Small intestine (tissue), 7 donors: ENCODE data around the gene SLC7A7. TPM values are rescaled to one million over a fixed set of nuclear protein-coding genes. Genes with fewer than 3 reads are reported as not detected.

Source experiments
- DNase-seq, 2 donors: peaks; one replicate each; pipeline versions ENCODE4 v3.0.0 to v3.0.0-alpha.2; 2013
- FAIRE-seq: peaks from 2 replicates; lab custom pipeline; 2012; peaks lifted over from hg19 to GRCh38; lab: Jason Lieb, UNC
- H3K27ac ChIP-seq, 3 donors: one replicate each; pipeline ENCODE4 v1.5.1; 2013; ENCODE audit warnings: low read length in 2 of 3, mild to moderate bottlenecking in 2 of 3, control low read depth in 1 of 3, inconsistent platforms in 1 of 3, low read depth in 1 of 3, moderate library complexity in 1 of 3
- H3K27me3 ChIP-seq, 3 donors: one replicate each; pipeline ENCODE4 v1.6.1; 2013; ENCODE audit warnings: low read length in 3 of 3, inconsistent platforms in 1 of 3; ENCODE audit not compliant: control insufficient read depth in 3 of 3, insufficient read depth in 3 of 3
- H3K36me3 ChIP-seq, 3 donors: one replicate each; pipeline ENCODE4 v1.6.1; 2013; ENCODE audit warnings: low read length in 3 of 3, inconsistent platforms in 1 of 3, low read depth in 1 of 3, mild to moderate bottlenecking in 1 of 3, moderate library complexity in 1 of 3; ENCODE audit not compliant: control insufficient read depth in 3 of 3, insufficient read depth in 2 of 3
- H3K4me1 ChIP-seq, 3 donors: one replicate each; pipeline ENCODE4 v1.6.1; 2013; ENCODE audit warnings: low read length in 2 of 3, inconsistent platforms in 1 of 3, low read depth in 1 of 3, mild to moderate bottlenecking in 1 of 3, moderate library complexity in 1 of 3; ENCODE audit not compliant: control insufficient read depth in 3 of 3, insufficient read depth in 2 of 3
- H3K4me3 ChIP-seq, 3 donors: one replicate each; pipeline ENCODE4 v1.5.1; 2013; ENCODE audit warnings: low read length in 3 of 3, control low read depth in 1 of 3, inconsistent platforms in 1 of 3, low read depth in 1 of 3, mild to moderate bottlenecking in 1 of 3, moderate library complexity in 1 of 3
- H3K9me3 ChIP-seq, 2 donors: one replicate each; pipeline ENCODE4 v1.6.1; 2013; ENCODE audit warnings: low read depth in 1 of 2, low read length in 1 of 2; ENCODE audit not compliant: control insufficient read depth in 2 of 2, insufficient read depth in 1 of 2
- WGBS, 3 donors: extraction: QIAGEN DNeasy Blood & Tissue Kit; methylation state at CpG; one replicate each; pipeline ENCODE4 v1.1.7; 2013; 5-methylcytosine and 5-hydroxymethylcytosine counted together
- polyA plus RNA-seq, 4 donors: library from polyadenylated mRNA; stranded (reverse) in 3 of 4; unstranded in 1 of 4; fragments of 200-250 nt in 3 of 4; fragments of 120-200 nt in 1 of 4; gene quantifications; one replicate each; pipeline versions ENCODE4 v1.2.1 to v1.2.3, GENCODE V29; 2013
- donor health status: healthy with polysubstance abuse.
- donor health status: control.
- donor health status: control.
- donor health status: Bipolar disorder and iron deficiency.
- donor health status: healthy.

The SLC7A7 gene
- polyA plus RNA-seq, 4 donors: 52.9 to 697 (median 287) TPM

- WGBS, 3 donors: 68 to 78% (median 73%) methylated on average over 8 to 11 of the region's 11 CpGs
- Histone ChIP-seq H3K9me3 (no peaks in the 10 kb centered on the region), H3K4me1 (peaks cover 0 to 31% (median 3%) of the 10 kb centered on the region in 3 donors), H3K4me3 (no peak overlapping the region), H3K27ac (peak overlapping the region; percentile 9 to 62 (median 11)), H3K36me3 (peaks cover 4 to 69% (median 8%) of the 10 kb centered on the region in 3 donors), H3K27me3 (no peaks in the 10 kb centered on the region)
- DNase-seq: no peak
- no peak for FAIRE-seq
Measured at GRCh38 chr14:22846811-22847307, 31.6 kb upstream of the SLC7A7 start.

GRCh38 chr14:22845821-22846625 lies 30.8 kb upstream of the SLC7A7 start:
- Histone ChIP-seq H3K9me3 (no peaks in the 10 kb centered on the region), H3K4me3 (no peak overlapping the region), H3K4me1 (peaks cover 0 to 22% (median 0%) of the 10 kb centered on the region in 3 donors), H3K27ac (peak overlapping the region in 2 of 3 donors; percentile 9 to 62), H3K36me3 (peaks cover 4 to 75% (median 8%) of the 10 kb centered on the region in 3 donors), H3K27me3 (no peaks in the 10 kb centered on the region)
- 84 to 89% (median 88%) methylated on average over 24 to 26 of the region's 26 CpGs for WGBS, 3 donors
- DNase-seq (no peak), FAIRE-seq (no peak)

- 90 to 96% (median 94%) methylated on average over 9 of the region's 9 CpGs for WGBS, 3 donors
- H3K4me1 ChIP-seq: peaks cover 0 to 16% (median 0%) of the 10 kb centered on the region in 3 donors
- no peaks in the 10 kb centered on the region for H3K9me3 ChIP-seq
- DNase-seq: no peak
- H3K27ac ChIP-seq: no peak overlapping the region
- no peaks in the 10 kb centered on the region for H3K27me3 ChIP-seq
- H3K36me3 ChIP-seq: peaks cover 4 to 83% (median 8%) of the 10 kb centered on the region in 3 donors
- no peak overlapping the region for H3K4me3 ChIP-seq
- no peak for FAIRE-seq
Measured at GRCh38 chr14:22845103-22845394, 29.8 kb upstream of the SLC7A7 start.

- peaks cover 0 to 14% (median 0%) of the 10 kb centered on the region in 3 donors for H3K4me1 ChIP-seq
- DNase-seq (no peak), FAIRE-seq (no peak)
- no peak overlapping the region for H3K4me3 ChIP-seq
- H3K9me3 ChIP-seq: no peaks in the 10 kb centered on the region
- H3K36me3 ChIP-seq: peaks cover 6 to 89% (median 8%) of the 10 kb centered on the region in 3 donors
- H3K27ac ChIP-seq: no peak overlapping the region
- WGBS, 3 donors: 86 to 92% (median 90%) methylated on average over 20 to 22 of the region's 22 CpGs
- no peaks in the 10 kb centered on the region for H3K27me3 ChIP-seq
Measured at GRCh38 chr14:22844221-22845102, 29.2 kb upstream of the SLC7A7 start.

- H3K36me3 ChIP-seq: peaks cover 7 to 96% (median 8%) of the 10 kb centered on the region in 3 donors
- peak overlapping the region in 1 of 3 donors; percentile 8 for H3K27ac ChIP-seq
- no peaks in the 10 kb centered on the region for H3K9me3 ChIP-seq
- no peak overlapping the region for H3K4me3 ChIP-seq
- no peak for FAIRE-seq
- DNase-seq: no peak
- 88 to 91% (median 89%) methylated on average over 21 of the region's 21 CpGs for WGBS, 3 donors
- no peaks in the 10 kb centered on the region for H3K27me3 ChIP-seq
- H3K4me1 ChIP-seq: peaks cover 2 to 26% (median 3%) of the 10 kb centered on the region in 3 donors
Measured at GRCh38 chr14:22843123-22843925, 28.1 kb upstream of the SLC7A7 start.

GRCh38 chr14:22842211-22843122 lies 27.2 kb upstream of the SLC7A7 start:
- Histone ChIP-seq H3K36me3 (peaks cover 7 to 93% (median 8%) of the 10 kb centered on the region in 3 donors), H3K9me3 (no peaks in the 10 kb centered on the region), H3K27me3 (no peaks in the 10 kb centered on the region), H3K4me1 (peaks cover 2 to 22% (median 4%) of the 10 kb centered on the region in 3 donors), H3K27ac (peak overlapping the region in 1 of 3 donors; percentile 8), H3K4me3 (no peak overlapping the region)
- WGBS, 3 donors: 90 to 93% (median 92%) methylated on average over 28 of the region's 28 CpGs
- FAIRE-seq: no peak
- no peak for DNase-seq

- FAIRE-seq: no peak
- Histone ChIP-seq H3K27ac (no peak overlapping the region), H3K36me3 (peaks cover 7 to 88% (median 8%) of the 10 kb centered on the region in 3 donors)
Measured at GRCh38 chr14:22841769-22842168, 26.5 kb upstream of the SLC7A7 start.

More at GRCh38 chr14:22841769-22842168, 26.5 kb upstream of the SLC7A7 start:
- 92 to 95% (median 94%) methylated on average over 8 of the region's 8 CpGs for WGBS, 3 donors
- Histone ChIP-seq H3K4me1 (peaks cover 2 to 20% (median 4%) of the 10 kb centered on the region in 3 donors), H3K9me3 (no peaks in the 10 kb centered on the region), H3K27me3 (no peaks in the 10 kb centered on the region), H3K4me3 (no peak overlapping the region)
- no peak for DNase-seq
